ENCODE results near the gene RNF39. TPM values are rescaled to one million over a fixed set of nuclear protein-coding genes. Genes with fewer than 3 reads are reported as not detected.

RNF39 gene
- total and polyA plus RNA-seq, 10 of the 15 experiments (the other 5 are each of a cell fraction or from before 2014, with no cell fraction given), result 0.04 to 0.11 TPM; not detected in 8

DNA sequence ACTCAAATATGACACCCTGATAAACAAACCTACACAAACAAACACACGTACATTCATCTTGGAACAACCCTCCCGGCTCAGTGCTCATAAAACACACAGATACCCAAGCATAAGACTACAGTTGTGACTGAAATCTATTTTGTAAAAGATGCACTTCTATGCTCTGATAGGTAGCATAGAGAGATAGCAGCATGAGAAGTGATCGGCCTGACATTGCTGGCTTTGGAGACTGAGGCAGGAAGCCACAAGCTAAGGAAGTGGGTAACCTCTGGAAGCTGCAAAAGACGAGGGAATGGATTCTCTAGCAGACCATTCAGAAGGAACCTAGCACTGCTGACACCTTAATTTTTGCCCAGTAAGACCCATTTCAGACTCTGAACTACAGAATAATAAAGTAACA, 1.6 kb upstream of the RNF39 start (continued):
- TF ChIP-seq, protein P1, sequence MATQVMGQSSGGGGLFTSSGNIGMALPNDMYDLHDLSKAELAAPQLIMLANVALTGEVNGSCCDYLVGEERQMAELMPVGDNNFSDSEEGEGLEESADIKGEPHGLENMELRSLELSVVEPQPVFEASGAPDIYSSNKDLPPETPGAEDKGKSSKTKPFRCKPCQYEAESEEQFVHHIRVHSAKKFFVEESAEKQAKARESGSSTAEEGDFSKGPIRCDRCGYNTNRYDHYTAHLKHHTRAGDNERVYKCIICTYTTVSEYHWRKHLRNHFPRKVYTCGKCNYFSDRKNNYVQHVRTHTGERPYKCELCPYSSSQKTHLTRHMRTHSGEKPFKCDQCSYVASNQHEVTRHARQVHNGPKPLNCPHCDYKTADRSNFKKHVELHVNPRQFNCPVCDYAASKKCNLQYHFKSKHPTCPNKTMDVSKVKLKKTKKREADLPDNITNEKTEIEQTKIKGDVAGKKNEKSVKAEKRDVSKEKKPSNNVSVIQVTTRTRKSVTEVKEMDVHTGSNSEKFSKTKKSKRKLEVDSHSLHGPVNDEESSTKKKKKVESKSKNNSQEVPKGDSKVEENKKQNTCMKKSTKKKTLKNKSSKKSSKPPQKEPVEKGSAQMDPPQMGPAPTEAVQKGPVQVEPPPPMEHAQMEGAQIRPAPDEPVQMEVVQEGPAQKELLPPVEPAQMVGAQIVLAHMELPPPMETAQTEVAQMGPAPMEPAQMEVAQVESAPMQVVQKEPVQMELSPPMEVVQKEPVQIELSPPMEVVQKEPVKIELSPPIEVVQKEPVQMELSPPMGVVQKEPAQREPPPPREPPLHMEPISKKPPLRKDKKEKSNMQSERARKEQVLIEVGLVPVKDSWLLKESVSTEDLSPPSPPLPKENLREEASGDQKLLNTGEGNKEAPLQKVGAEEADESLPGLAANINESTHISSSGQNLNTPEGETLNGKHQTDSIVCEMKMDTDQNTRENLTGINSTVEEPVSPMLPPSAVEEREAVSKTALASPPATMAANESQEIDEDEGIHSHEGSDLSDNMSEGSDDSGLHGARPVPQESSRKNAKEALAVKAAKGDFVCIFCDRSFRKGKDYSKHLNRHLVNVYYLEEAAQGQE (IDR thresholded peaks at IDR 0.05; ENCODE audit: low read depth, low read length), result no peak
- TF ChIP-seq PBX3 (IDR thresholded peaks at IDR 0.05; ENCODE audit: insufficient replicate concordance, low read depth, low read length), result no peak
- no peak for TF ChIP-seq TBL1XR1 (IDR thresholded peaks at IDR 0.05; ENCODE audit: low read depth, low read length)
- TF ChIP-seq, protein P2, sequence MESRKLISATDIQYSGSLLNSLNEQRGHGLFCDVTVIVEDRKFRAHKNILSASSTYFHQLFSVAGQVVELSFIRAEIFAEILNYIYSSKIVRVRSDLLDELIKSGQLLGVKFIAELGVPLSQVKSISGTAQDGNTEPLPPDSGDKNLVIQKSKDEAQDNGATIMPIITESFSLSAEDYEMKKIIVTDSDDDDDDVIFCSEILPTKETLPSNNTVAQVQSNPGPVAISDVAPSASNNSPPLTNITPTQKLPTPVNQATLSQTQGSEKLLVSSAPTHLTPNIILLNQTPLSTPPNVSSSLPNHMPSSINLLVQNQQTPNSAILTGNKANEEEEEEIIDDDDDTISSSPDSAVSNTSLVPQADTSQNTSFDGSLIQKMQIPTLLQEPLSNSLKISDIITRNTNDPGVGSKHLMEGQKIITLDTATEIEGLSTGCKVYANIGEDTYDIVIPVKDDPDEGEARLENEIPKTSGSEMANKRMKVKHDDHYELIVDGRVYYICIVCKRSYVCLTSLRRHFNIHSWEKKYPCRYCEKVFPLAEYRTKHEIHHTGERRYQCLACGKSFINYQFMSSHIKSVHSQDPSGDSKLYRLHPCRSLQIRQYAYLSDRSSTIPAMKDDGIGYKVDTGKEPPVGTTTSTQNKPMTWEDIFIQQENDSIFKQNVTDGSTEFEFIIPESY (IDR thresholded peaks at IDR 0.05), result no peak
